Cortex of kidney (tissue), 1 donor: Measurements from ENCODE around the gene FOXP4.

Experiments used
- DNase-seq: peaks from one replicate; lab custom pipeline; 2025; lab: John Stamatoyannopoulos, UW

The FOXP4 gene

DNA sequence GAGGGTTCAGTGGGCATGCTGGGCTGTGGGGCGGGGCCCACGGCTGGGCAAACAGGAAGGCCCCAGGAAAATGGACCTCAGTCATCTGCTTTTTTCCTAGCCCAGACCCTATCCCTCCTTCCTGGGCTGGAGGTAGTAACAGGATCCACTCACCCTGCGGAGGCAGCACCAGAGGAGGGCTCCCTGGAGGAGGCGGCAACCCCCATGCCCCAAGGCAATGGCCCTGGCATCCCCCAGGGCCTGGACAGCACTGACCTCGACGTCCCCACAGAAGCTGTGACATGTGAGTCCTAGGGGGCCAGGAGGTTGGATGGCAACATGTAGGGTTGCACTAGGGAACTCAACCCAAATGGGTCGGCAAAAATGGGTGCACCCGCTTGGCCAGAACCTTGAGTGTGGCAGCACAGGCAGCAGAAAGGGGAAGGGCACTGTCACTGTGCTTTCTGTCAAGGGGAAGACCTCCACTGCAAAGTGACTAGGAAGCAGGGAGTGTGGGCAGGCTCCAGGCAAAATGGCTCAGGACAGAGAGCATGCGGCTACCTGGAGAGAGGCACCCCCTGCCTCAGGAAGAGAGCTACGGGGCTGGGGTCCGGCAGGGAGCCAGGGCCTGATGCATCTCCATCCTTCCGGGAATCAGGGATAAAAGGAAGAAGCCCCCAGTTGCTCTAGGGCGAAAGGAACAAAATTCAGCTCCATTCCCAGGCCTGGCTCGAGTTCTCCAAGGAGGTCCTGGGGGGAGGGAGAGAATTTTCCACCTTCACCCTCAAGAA is 100.0 kb downstream of the FOXP4 start:
- no peak for DNase-seq

- DNase-seq = no peak
These were observed 100.9 kb downstream of the FOXP4 start for GRCh38 chr6:41647061-41647511.

GRCh38 chr6:41648070-41648585 is 101.9 kb downstream of the FOXP4 start:
- no peak for DNase-seq

DNA sequence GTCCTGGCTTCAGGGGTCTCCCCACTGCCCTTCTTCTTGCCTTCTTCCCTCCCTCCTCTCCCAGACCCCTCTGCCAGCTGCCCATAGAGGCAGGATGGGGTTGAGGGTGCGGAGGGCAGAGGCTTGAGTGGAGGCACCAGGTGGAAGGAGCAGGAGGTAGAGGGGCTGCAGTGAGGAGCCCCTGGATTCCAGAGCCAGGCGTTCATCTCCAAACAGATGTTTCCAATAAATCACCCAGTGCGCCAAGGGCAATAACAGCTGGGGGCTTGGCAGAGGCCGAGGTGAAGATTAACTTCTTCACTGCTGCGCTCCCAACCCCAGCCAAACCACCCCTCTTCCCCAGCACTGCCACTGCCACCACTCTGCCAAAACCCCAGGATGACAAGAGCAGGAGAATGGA is 102.7 kb downstream of the FOXP4 start:
- DNase-seq = no peak

GRCh38 chr6:41649596-41649995 is 103.4 kb downstream of the FOXP4 start:
- DNase-seq = no peak

DNA sequence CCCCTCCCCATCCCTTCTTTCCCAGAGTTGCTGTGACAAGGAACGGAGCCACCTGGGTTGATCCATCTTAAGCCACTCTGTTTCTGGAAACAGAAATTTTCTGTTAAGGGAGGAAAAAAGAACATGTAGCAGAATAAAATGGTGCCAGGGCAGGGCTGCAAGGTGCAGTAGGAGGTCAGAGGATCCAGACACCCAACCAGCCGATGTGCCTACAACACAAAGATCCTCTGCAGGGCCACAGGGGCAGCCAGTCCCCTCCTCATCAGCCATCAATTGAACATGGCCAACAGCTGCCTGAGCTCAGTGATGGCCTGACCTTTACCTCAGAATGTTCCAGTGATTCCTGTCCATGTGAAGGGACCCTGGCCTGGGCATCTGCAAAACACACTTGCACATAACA is 103.9 kb downstream of the FOXP4 start:
- DNase-seq = no peak

GRCh38 chr6:41651246-41651961 is 105.2 kb downstream of the FOXP4 start:
- DNase-seq = no peak
